Vagina (tissue), 2 donors: ENCODE results near the gene CRYBB3. TPM values are rescaled to one million over a fixed set of nuclear protein-coding genes. Genes with fewer than 3 reads are reported as not detected.

Experiments used
- DNase-seq, 2 donors: peaks; one replicate each; pipeline ENCODE4 v3.0.0-alpha.2; 2017; ENCODE audit errors: extremely low spot score in 2 of 2
- H3K27ac ChIP-seq: fragments of 200-600 bp; sonication (generic); one replicate; pipeline ENCODE4 v1.5.1; 2019
- H3K27me3 ChIP-seq: fragments of 200-600 bp; sonication (generic); one replicate; pipeline ENCODE4 v1.5.1; 2019
- H3K36me3 ChIP-seq, 2 donors: fragments of 200-600 bp; sonication (generic); one replicate each; pipeline ENCODE4 v1.5.1; 2017 to 2019
- H3K4me1 ChIP-seq: fragments of 200-600 bp; sonication (generic); one replicate; pipeline ENCODE4 v1.5.1; 2019
- H3K4me3 ChIP-seq, 2 donors: fragments of 200-600 bp; sonication (generic); 1 replicate in 1 of 2; 2 replicates in 1 of 2; pipeline ENCODE4 v1.5.1; 2016 to 2019
- H3K9me3 ChIP-seq: fragments of 200-600 bp; sonication (generic); one replicate; pipeline ENCODE4 v1.5.1; 2019
- CTCF ChIP-seq, 3 experiments: fragments of 450-650 bp in 2 of 3; fragments of 200-600 bp in 1 of 3; sonication (generic) in 1 of 3; IDR thresholded peaks; one replicate each; pipeline ENCODE4 v1.5.1; 2017 to 2019; ENCODE audit warnings: antibody characterized with exemption in 3 of 3, mild to moderate bottlenecking in 2 of 3, moderate library complexity in 2 of 3
- POLR2A ChIP-seq, 2 donors: fragments of 450-650 bp; IDR thresholded peaks; one replicate each; pipeline ENCODE4 v1.6.1; 2017; ENCODE audit warnings: antibody characterized with exemption in 2 of 2, mild to moderate bottlenecking in 2 of 2, moderate library complexity in 2 of 2
- POLR2AphosphoS5 ChIP-seq, 2 donors: sonication (generic); formaldehyde crosslinking; IDR thresholded peaks; one replicate each; pipeline ENCODE4 v1.9.0; 2017; ENCODE audit warnings: antibody characterized with exemption in 2 of 2, mild to moderate bottlenecking in 2 of 2, low read depth in 1 of 2; ENCODE audit not compliant: insufficient read depth in 1 of 2
- intact Hi-C: fragments of 100-400 bp; cut with DNase I; formaldehyde crosslinking; loops from one replicate; pipeline ENCODE4 v1.15.1; 2023
- total RNA-seq: library from RNA; depleted of rRNA; stranded (reverse); fragments of >200 nt; gene quantifications from one replicate; pipeline ENCODE4 v1.2.3, GENCODE V29; 2016

CRYBB3 gene
- total RNA-seq, 1 donor from 2014 or later = not detected

GRCh38 chr22:25205847-25206246, 6.2 kb downstream of the CRYBB3 start:
- H3K9me3 ChIP-seq = no peaks in the 10 kb centered on the region
- TF ChIP-seq CTCF (IDR thresholded peaks at IDR 0.05) (no peak), POLR2AphosphoS5 (IDR thresholded peaks at IDR 0.05; ENCODE audit: insufficient read depth in 1 of 2, low read depth in 1 of 2) (no peak), POLR2A (IDR thresholded peaks at IDR 0.05) (no peak)
- intact Hi-C loops = no loop called here
- no peak overlapping the region for H3K4me3 ChIP-seq
- H3K4me1 ChIP-seq = no peaks in the 10 kb centered on the region
- no peak overlapping the region for H3K27ac ChIP-seq
- H3K27me3 ChIP-seq = no peaks in the 10 kb centered on the region
- H3K36me3 ChIP-seq = no peaks in the 10 kb centered on the region
- DNase-seq = no peak

GRCh38 chr22:25206998-25207397, 7.3 kb downstream of the CRYBB3 start:
- intact Hi-C loops = no loop called here
- Histone ChIP-seq H3K27me3 (no peaks in the 10 kb centered on the region), H3K36me3 (no peaks in the 10 kb centered on the region), H3K27ac (no peak overlapping the region), H3K9me3 (no peaks in the 10 kb centered on the region), H3K4me3 (no peak overlapping the region), H3K4me1 (no peaks in the 10 kb centered on the region)
- DNase-seq = no peak
- TF ChIP-seq POLR2AphosphoS5 (IDR thresholded peaks at IDR 0.05; ENCODE audit: insufficient read depth in 1 of 2, low read depth in 1 of 2) (no peak), POLR2A (IDR thresholded peaks at IDR 0.05) (no peak), CTCF (IDR thresholded peaks at IDR 0.05) (no peak)

DNA sequence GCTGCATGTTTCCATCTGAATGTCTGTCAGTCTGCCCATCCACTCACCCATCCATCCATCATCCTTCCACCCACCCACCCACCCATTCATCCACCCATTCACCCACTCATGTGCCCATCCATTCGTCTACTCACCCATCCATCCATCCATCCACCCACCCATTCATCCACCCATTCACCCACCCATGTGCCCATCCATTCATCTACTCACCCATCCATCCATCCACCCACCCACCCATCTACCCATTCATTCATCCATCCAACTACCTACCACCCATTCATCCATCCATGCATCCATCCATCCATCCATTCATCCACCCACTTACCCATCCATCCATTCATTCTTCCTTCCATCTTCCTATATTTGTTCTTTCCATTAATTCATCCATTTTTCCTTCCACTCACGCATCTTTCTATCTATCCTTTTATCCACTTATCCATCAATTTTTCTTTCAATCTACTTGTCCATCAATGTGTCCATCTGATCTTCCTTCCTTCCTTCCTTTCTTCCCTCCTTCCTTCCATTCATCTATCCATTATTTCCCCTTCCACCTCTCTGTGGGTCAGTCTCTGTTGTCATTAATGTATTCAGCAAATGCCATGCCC, 8.0 kb downstream of the CRYBB3 start:
- TF ChIP-seq POLR2A (IDR thresholded peaks at IDR 0.05) (no peak), CTCF (IDR thresholded peaks at IDR 0.05) (no peak), POLR2AphosphoS5 (IDR thresholded peaks at IDR 0.05; ENCODE audit: insufficient read depth in 1 of 2, low read depth in 1 of 2) (no peak)
- H3K4me3 ChIP-seq = no peak overlapping the region
- intact Hi-C loops = no loop called here
- no peak overlapping the region for H3K27ac ChIP-seq
- no peak for DNase-seq
- H3K4me1 ChIP-seq = no peaks in the 10 kb centered on the region
- no peaks in the 10 kb centered on the region for H3K9me3 ChIP-seq
- no peaks in the 10 kb centered on the region for H3K36me3 ChIP-seq
- H3K27me3 ChIP-seq = no peaks in the 10 kb centered on the region

DNA sequence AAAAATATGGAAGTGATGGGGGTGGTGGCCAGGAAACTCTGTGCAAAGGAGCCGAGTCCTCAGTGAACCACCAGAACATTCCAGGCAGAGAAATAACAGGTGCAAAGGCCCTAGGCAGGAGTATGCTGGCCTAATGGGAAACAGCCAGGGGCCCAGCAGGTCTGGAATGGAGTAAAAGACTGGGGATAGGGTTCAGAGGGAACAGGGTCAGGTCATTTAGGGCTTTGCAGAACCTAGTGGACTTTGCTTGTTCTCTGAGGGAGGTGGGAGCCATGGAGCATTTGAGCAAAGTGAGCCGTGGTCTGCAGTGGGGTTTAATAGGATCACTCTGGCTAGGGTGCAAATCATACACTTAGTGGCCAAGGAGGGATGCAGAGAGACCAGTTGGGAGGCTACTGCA, 8.7 kb downstream of the CRYBB3 start:
- Histone ChIP-seq H3K36me3 (no peaks in the 10 kb centered on the region), H3K27me3 (no peaks in the 10 kb centered on the region), H3K4me3 (no peak overlapping the region), H3K27ac (no peak overlapping the region), H3K4me1 (no peaks in the 10 kb centered on the region), H3K9me3 (no peaks in the 10 kb centered on the region)
- DNase-seq = no peak
- intact Hi-C loops = no loop called here
- no peak for TF ChIP-seq POLR2A (IDR thresholded peaks at IDR 0.05)
- no peak for TF ChIP-seq CTCF (IDR thresholded peaks at IDR 0.05)
- TF ChIP-seq POLR2AphosphoS5 (IDR thresholded peaks at IDR 0.05; ENCODE audit: insufficient read depth in 1 of 2, low read depth in 1 of 2) = no peak

DNA sequence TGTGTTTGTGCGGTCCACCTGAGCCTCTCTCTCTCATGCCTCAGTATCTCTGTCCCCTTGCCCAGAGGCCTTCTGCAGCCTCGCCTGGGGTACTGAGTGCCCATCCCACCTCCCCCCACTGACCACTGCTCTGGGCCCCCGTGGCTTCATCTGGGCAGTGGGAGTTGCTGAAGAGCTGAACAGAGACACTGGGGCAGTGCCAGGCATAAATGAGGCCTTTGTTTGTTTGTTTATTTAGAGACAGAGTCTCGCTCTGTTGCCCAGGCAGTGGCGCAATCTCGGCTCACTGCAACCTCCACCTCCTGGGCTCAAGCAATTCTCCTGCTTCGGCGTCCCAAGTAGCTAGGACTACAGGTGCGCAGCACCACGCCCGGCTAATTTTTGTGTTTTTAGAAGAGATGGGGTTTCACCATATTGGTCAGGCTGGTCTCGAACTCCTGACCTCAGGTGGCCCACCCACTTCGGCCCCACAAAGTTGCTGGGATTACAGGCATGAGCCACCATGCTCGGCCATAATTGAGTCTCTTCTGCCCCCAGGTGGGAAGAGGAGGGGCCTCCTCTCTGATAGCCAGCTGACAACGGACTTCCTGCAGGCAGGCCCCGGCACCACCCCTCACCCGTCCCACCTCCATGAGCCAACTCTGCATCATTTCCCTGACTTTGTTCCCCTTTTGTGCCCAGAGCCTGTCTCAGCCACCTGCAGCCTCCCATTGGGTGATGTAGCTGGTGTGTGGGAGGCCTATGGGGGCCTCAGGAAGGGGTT, 9.3 kb downstream of the CRYBB3 start:
- no peak for DNase-seq
- Histone ChIP-seq H3K9me3 (no peaks in the 10 kb centered on the region), H3K27ac (no peak overlapping the region), H3K36me3 (no peaks in the 10 kb centered on the region), H3K27me3 (no peaks in the 10 kb centered on the region), H3K4me1 (no peaks in the 10 kb centered on the region), H3K4me3 (no peak overlapping the region)
- intact Hi-C loops = no loop called here
- TF ChIP-seq POLR2AphosphoS5 (IDR thresholded peaks at IDR 0.05; ENCODE audit: insufficient read depth in 1 of 2, low read depth in 1 of 2) (no peak), POLR2A (IDR thresholded peaks at IDR 0.05) (no peak), CTCF (IDR thresholded peaks at IDR 0.05) (no peak)
